ENCODE results near the gene STK32C. TPM values are rescaled to one million over a fixed set of nuclear protein-coding genes. Genes with fewer than 3 reads are reported as not detected.

The STK32C gene
- total RNA-seq, 4 donors from 2014 or later = 3.3 to 5.7 (median 3.5) TPM

GRCh38 chr10:132182591-132182990 lies 125.2 kb downstream of the STK32C start:
- no peaks in the 10 kb centered on the region for H3K36me3 ChIP-seq
- intact Hi-C loops (cut with DNase I) = no loop called here
- DNase-seq = no peak
- H3K27me3 ChIP-seq = peaks cover 7% of the 10 kb centered on the region
- TF ChIP-seq CTCF (IDR thresholded peaks at IDR 0.05) = no peak
- TF ChIP-seq POLR2A (IDR thresholded peaks at IDR 0.05) = no peak
- no peaks in the 10 kb centered on the region for H3K9me3 ChIP-seq
- no peak overlapping the region for H3K4me3 ChIP-seq (replicated peaks in 1 of 3)
- peaks cover 10 to 21% of the 10 kb centered on the region in 2 donors for H3K4me1 ChIP-seq
- 59 to 63% methylated on average over 7 of the region's 7 CpGs for WGBS, 2 donors
- H3K27ac ChIP-seq = no peak overlapping the region

GRCh38 chr10:132181691-132182425 lies 125.9 kb downstream of the STK32C start:
- 72% methylated on average over 23 to 25 of the region's 25 CpGs for WGBS, 2 donors
- DNase-seq = no peak
- peaks cover 7% of the 10 kb centered on the region for H3K27me3 ChIP-seq
- TF ChIP-seq POLR2A (IDR thresholded peaks at IDR 0.05) (no peak), CTCF (IDR thresholded peaks at IDR 0.05) (no peak)
- intact Hi-C loops (cut with DNase I) = no loop called here
- no peak overlapping the region for H3K27ac ChIP-seq
- no peaks in the 10 kb centered on the region for H3K36me3 ChIP-seq
- no peak overlapping the region for H3K4me3 ChIP-seq (replicated peaks in 1 of 3)
- peaks cover 10 to 14% of the 10 kb centered on the region in 2 donors for H3K4me1 ChIP-seq
- H3K9me3 ChIP-seq = no peaks in the 10 kb centered on the region

- whole genome bisulfite sequencing, 2 donors = 50 to 52% methylated on average over 14 of the region's 14 CpGs
- H3K4me1 ChIP-seq = peaks cover 2 to 11% of the 10 kb centered on the region in 2 donors
- no peak overlapping the region for H3K27ac ChIP-seq
- H3K27me3 ChIP-seq = peaks cover 5% of the 10 kb centered on the region
- DNase-seq = no peak
- no peak overlapping the region for H3K4me3 ChIP-seq (replicated peaks in 1 of 3)
- intact Hi-C loops (cut with DNase I) = no loop called here
- no peaks in the 10 kb centered on the region for H3K36me3 ChIP-seq
- no peaks in the 10 kb centered on the region for H3K9me3 ChIP-seq
- TF ChIP-seq CTCF (IDR thresholded peaks at IDR 0.05) (no peak), POLR2A (IDR thresholded peaks at IDR 0.05) (no peak)
Measured at GRCh38 chr10:132180736-132181135, 127.0 kb downstream of the STK32C start.

GRCh38 chr10:132179551-132180392 lies 128.0 kb downstream of the STK32C start:
- intact Hi-C loops (cut with DNase I) = no loop called here
- DNase-seq = no peak
- Histone ChIP-seq H3K4me3 (replicated peaks in 1 of 3) (no peak overlapping the region), H3K4me1 (peaks cover 0 to 6% of the 10 kb centered on the region in 2 donors), H3K27ac (no peak overlapping the region), H3K27me3 (no peaks in the 10 kb centered on the region), H3K9me3 (no peaks in the 10 kb centered on the region), H3K36me3 (no peaks in the 10 kb centered on the region)
- TF ChIP-seq CTCF (IDR thresholded peaks at IDR 0.05) (no peak), POLR2A (IDR thresholded peaks at IDR 0.05) (no peak)
- WGBS, 2 donors = 55 to 83% methylated on average over 5 to 7 of the region's 16 CpGs
